ENCODE results near the gene GGTLC2.

The GGTLC2 gene

GRCh38 chr22:22687638-22688500 lies 43.5 kb downstream of the GGTLC2 start:
- Histone ChIP-seq H3K9me2 (replicated peaks; ENCODE audit: insufficient read depth, low read length) (no peaks in the 10 kb centered on the region), H3K4me3 (ENCODE audit: insufficient read depth, low read length, poor library complexity, severe bottlenecking) (no peak overlapping the region), H4K20me1 (ENCODE audit: low read depth, low read length) (no peaks in the 10 kb centered on the region), H3F3A (ENCODE audit: insufficient read depth) (peaks cover 4% of the 10 kb centered on the region; the same call in 1 of the 2 replicates), H3K9ac (ENCODE audit: low read length) (no peak overlapping the region), H3K79me2 (ENCODE audit: insufficient read depth, low read length) (no peaks in the 10 kb centered on the region), H3K36me3 (ENCODE audit: low read length) (no peaks in the 10 kb centered on the region), H3K9me3 (ENCODE audit: insufficient read depth, low read length) (no peaks in the 10 kb centered on the region), H3K27ac (ENCODE audit: low read depth, low read length) (no peak overlapping the region), H3K27me3 (ENCODE audit: low read length) (no peaks in the 10 kb centered on the region), H2AFZ (ENCODE audit: low read depth, low read length, severe bottlenecking) (no peak overlapping the region), H3K4me2 (ENCODE audit: low read depth, low read length, poor library complexity, severe bottlenecking) (no peak overlapping the region)
- TF ChIP-seq EZH2phosphoT487 (conservative IDR thresholded peaks at IDR 0.05; ENCODE audit: low read length): no peak
- TF ChIP-seq CTCF (IDR thresholded peaks at IDR 0.05; ENCODE audit: insufficient read depth, low read length, poor library complexity, severe bottlenecking): peak; percentile 67

- H3K9me3 ChIP-seq (ENCODE audit: insufficient read depth, low read length): no peaks in the 10 kb centered on the region
- H3K79me2 ChIP-seq (ENCODE audit: insufficient read depth, low read length): no peaks in the 10 kb centered on the region
- peaks cover 4% of the 10 kb centered on the region; the same call in 1 of the 2 replicates for H3F3A ChIP-seq (ENCODE audit: insufficient read depth)
- no peaks in the 10 kb centered on the region for H3K27me3 ChIP-seq (ENCODE audit: low read length)
- no peak overlapping the region for H2AFZ ChIP-seq (ENCODE audit: low read depth, low read length, severe bottlenecking)
- no peaks in the 10 kb centered on the region for H3K36me3 ChIP-seq (ENCODE audit: low read length)
- no peaks in the 10 kb centered on the region for H4K20me1 ChIP-seq (ENCODE audit: low read depth, low read length)
- no peak overlapping the region for H3K9ac ChIP-seq (ENCODE audit: low read length)
- no peaks in the 10 kb centered on the region for H3K9me2 ChIP-seq (replicated peaks; ENCODE audit: insufficient read depth, low read length)
- no peak overlapping the region for H3K4me3 ChIP-seq (ENCODE audit: insufficient read depth, low read length, poor library complexity, severe bottlenecking)
- no peak for TF ChIP-seq EZH2phosphoT487 (conservative IDR thresholded peaks at IDR 0.05; ENCODE audit: low read length)
- no peak for TF ChIP-seq CTCF (IDR thresholded peaks at IDR 0.05; ENCODE audit: insufficient read depth, low read length, poor library complexity, severe bottlenecking)
- H3K27ac ChIP-seq (ENCODE audit: low read depth, low read length): no peak overlapping the region
- no peak overlapping the region for H3K4me2 ChIP-seq (ENCODE audit: low read depth, low read length, poor library complexity, severe bottlenecking)
These were observed 45.4 kb downstream of the GGTLC2 start for GRCh38 chr22:22689621-22690345.

- no peaks in the 10 kb centered on the region for H3K27me3 ChIP-seq (ENCODE audit: low read length)
- H3K9ac ChIP-seq (ENCODE audit: low read length): no peak overlapping the region
- H3K27ac ChIP-seq (ENCODE audit: low read depth, low read length): no peak overlapping the region
- no peaks in the 10 kb centered on the region for H4K20me1 ChIP-seq (ENCODE audit: low read depth, low read length)
- no peak overlapping the region for H3K4me2 ChIP-seq (ENCODE audit: low read depth, low read length, poor library complexity, severe bottlenecking)
- no peak overlapping the region for H2AFZ ChIP-seq (ENCODE audit: low read depth, low read length, severe bottlenecking)
- TF ChIP-seq EZH2phosphoT487 (conservative IDR thresholded peaks at IDR 0.05; ENCODE audit: low read length) (no peak), CTCF (IDR thresholded peaks at IDR 0.05; ENCODE audit: insufficient read depth, low read length, poor library complexity, severe bottlenecking) (no peak)
- no peaks in the 10 kb centered on the region for H3K9me3 ChIP-seq (ENCODE audit: insufficient read depth, low read length)
- no peaks in the 10 kb centered on the region for H3K79me2 ChIP-seq (ENCODE audit: insufficient read depth, low read length)
- peaks cover 4% of the 10 kb centered on the region; the same call in 1 of the 2 replicates for H3F3A ChIP-seq (ENCODE audit: insufficient read depth)
- no peaks in the 10 kb centered on the region for H3K36me3 ChIP-seq (ENCODE audit: low read length)
- no peaks in the 10 kb centered on the region for H3K9me2 ChIP-seq (replicated peaks; ENCODE audit: insufficient read depth, low read length)
- H3K4me3 ChIP-seq (ENCODE audit: insufficient read depth, low read length, poor library complexity, severe bottlenecking): no peak overlapping the region
These were observed 46.6 kb downstream of the GGTLC2 start for GRCh38 chr22:22691055-22691454.

Data from SU-DHL-6 (cell line).